HCT116 (cell line): ENCODE measurements around the gene SNX4. TPM values are rescaled to one million over a fixed set of nuclear protein-coding genes. Genes with fewer than 3 reads are reported as not detected.

ENCODE experiments used
- ATAC-seq: fragments of 200-7000 bp; cut with Tn5 transposase; 2 replicates; pipeline ENCODE4 v1.9.1; 2020; ENCODE audit warnings: mild to moderate bottlenecking, moderate library complexity
- BruUV-seq: library from RNA; stranded (reverse); fragments of 400-500 nt; replicated peaks from 2 replicates; lab custom pipeline; 2021; lab: Mats Ljungman, UMichigan
- CTCF ChIA-PET: fragments of 300-600 bp; sonication (Branson Sonifier 250); formaldehyde crosslinking; loops from one replicate; lab custom pipeline; 2021; ENCODE audit warnings: antibody characterized with exemption; lab: Charles Lee
- POLR2A ChIA-PET: fragments of 300-600, 350-600 bp; sonication (Branson Sonifier 250); formaldehyde crosslinking; loops from one replicate; lab custom pipeline; 2021; ENCODE audit warnings: antibody characterized with exemption; lab: Charles Lee
- RAD21 ChIA-PET, 2 experiments: fragments of 300-600 bp; sonication (Branson Sonifier 250); formaldehyde crosslinking; loops; one replicate each; lab custom pipeline; 2023; ENCODE audit warnings: low total read pairs in 2 of 2; ENCODE audit not compliant: uncharacterized antibody in 2 of 2, unreplicated experiment in 2 of 2, low non-redundant PET in 1 of 2; lab: Charles Lee
- DNase-seq: peaks from one replicate; pipeline ENCODE4 v3.0.0-alpha.2; 2010; ENCODE audit warnings: low read depth, low spot score
- H2AFZ ChIP-seq: fragments of 200-600 bp; shearing (Covaris generic), sonication (generic); 2 replicates; pipeline ENCODE4 v1.6.1; 2017; ENCODE audit warnings: low read depth, mixed run types, mixed read lengths, antibody characterized with exemption, low read length; ENCODE audit not compliant: poor library complexity, severe bottlenecking
- H3K27ac ChIP-seq: 2 replicates; pipeline ENCODE4 v1.5.1; 2012; ENCODE audit warnings: low read depth, low read length
- H3K27me3 ChIP-seq: fragments of 200-600 bp; sonication (generic); 2 replicates; pipeline ENCODE4 v1.6.1; 2016; ENCODE audit warnings: mixed run types, low read length, mixed read lengths; ENCODE audit not compliant: insufficient read depth
- H3K36me3 ChIP-seq, 2 experiments: fragments of 200-500 bp in 1 of 2; fragments of 200-600 bp in 1 of 2; sonication (Bioruptor generic) in 1 of 2; sonication (generic) in 1 of 2; 2 replicates each; pipeline versions ENCODE4 v1.5.1 to v1.6.1; 2014 to 2016; ENCODE audit warnings: low read length in 2 of 2, inconsistent platforms in 1 of 2, mixed read lengths in 1 of 2, mixed run types in 1 of 2; ENCODE audit not compliant: insufficient read depth in 2 of 2, control insufficient read depth in 1 of 2
- H3K4me1 ChIP-seq, 2 experiments: fragments of 200-600 bp in 1 of 2; sonication (generic) in 1 of 2; 2 replicates each; pipeline versions ENCODE4 v1.5.1 to v1.6.1; 2012 to 2017; ENCODE audit warnings: low read length in 2 of 2, inconsistent platforms in 1 of 2, mild to moderate bottlenecking in 1 of 2, mixed read lengths in 1 of 2, mixed run types in 1 of 2, moderate library complexity in 1 of 2; ENCODE audit not compliant: insufficient read depth in 2 of 2, control insufficient read depth in 1 of 2
- H3K4me2 ChIP-seq: fragments of 200-600 bp; sonication (generic); 2 replicates; pipeline ENCODE4 v1.6.1; 2017; ENCODE audit warnings: mixed run types, low read length, mixed read lengths
- H3K4me3 ChIP-seq, 2 experiments: fragments of 200-600 bp in 1 of 2; sonication (generic) in 1 of 2; replicated peaks in 1 of 2; 2 replicates each; pipeline ENCODE4 v1.5.1; 2011 to 2016; ENCODE audit warnings: low read length in 2 of 2, control low read depth in 1 of 2, low read depth in 1 of 2, mild to moderate bottlenecking in 1 of 2, mixed read lengths in 1 of 2, mixed run types in 1 of 2
- H3K79me2 ChIP-seq: fragments of 200-600 bp; sonication (generic); 2 replicates; pipeline ENCODE4 v1.6.1; 2017; ENCODE audit warnings: mild to moderate bottlenecking, mixed run types, low read length, moderate library complexity, mixed read lengths; ENCODE audit not compliant: insufficient read depth
- H3K9ac ChIP-seq: fragments of 200-600 bp; sonication (generic); 2 replicates; pipeline ENCODE4 v1.6.1; 2016; ENCODE audit warnings: low read length, mixed read lengths
- H3K9me2 ChIP-seq: fragments of 200-600 bp; sonication (generic), shearing (Covaris generic); 2 replicates; pipeline ENCODE4 v1.6.1; 2017; ENCODE audit warnings: mixed run types, mild to moderate bottlenecking, moderate library complexity; ENCODE audit not compliant: insufficient read depth
- H3K9me3 ChIP-seq, 2 experiments: fragments of 200-500 bp in 1 of 2; fragments of 200-600 bp in 1 of 2; sonication (Bioruptor generic) in 1 of 2; sonication (generic) in 1 of 2; 2 replicates each; pipeline ENCODE4 v1.6.1; 2014 to 2017; ENCODE audit warnings: low read length in 2 of 2, mixed read lengths in 2 of 2, inconsistent platforms in 1 of 2, low read depth in 1 of 2, mild to moderate bottlenecking in 1 of 2, mixed run types in 1 of 2, moderate library complexity in 1 of 2; ENCODE audit not compliant: control insufficient read depth in 1 of 2, insufficient read depth in 1 of 2
- H4K20me1 ChIP-seq: fragments of 200-600 bp; sonication (generic), shearing (Covaris generic); 2 replicates; pipeline ENCODE4 v1.6.1; 2017; ENCODE audit warnings: mixed run types, mild to moderate bottlenecking, moderate library complexity; ENCODE audit not compliant: insufficient read depth
- CBX3 ChIP-seq: IDR thresholded peaks from 2 replicates; pipeline ENCODE4 v1.6.1; 2012; ENCODE audit warnings: low read depth
- CEBPB ChIP-seq: IDR thresholded peaks from 2 replicates; pipeline ENCODE4 v1.6.1; 2012; ENCODE audit warnings: low read depth
- CTCF ChIP-seq, 3 experiments: fragments of 200-600 bp in 1 of 3; sonication (generic) in 1 of 3; IDR thresholded peaks in 2 of 3; conservative IDR thresholded peaks in 1 of 3; 2 replicates each; pipeline ENCODE4 v1.5.1; 2012 to 2017; ENCODE audit warnings: low read depth in 2 of 3, low read length in 2 of 3, antibody characterized with exemption in 1 of 3, borderline replicate concordance in 1 of 3, control low read depth in 1 of 3, mild to moderate bottlenecking in 1 of 3, mixed read lengths in 1 of 3, mixed run types in 1 of 3, moderate library complexity in 1 of 3; ENCODE audit not compliant: insufficient read depth in 1 of 3
- EZH2 ChIP-seq: fragments of 200-600 bp; sonication (generic); IDR thresholded peaks from 2 replicates; pipeline ENCODE4 v1.6.1; 2017; ENCODE audit warnings: antibody characterized with exemption, mixed run types
- EZH2phosphoT487 ChIP-seq: fragments of 200-600 bp; IDR thresholded peaks from 2 replicates; pipeline ENCODE4 v1.6.1; 2018; ENCODE audit warnings: antibody characterized with exemption, borderline replicate concordance
- FOSL1 ChIP-seq: IDR thresholded peaks from 2 replicates; pipeline ENCODE4 v1.6.1; 2012; ENCODE audit warnings: low read depth
- JUND ChIP-seq: IDR thresholded peaks from 2 replicates; pipeline ENCODE4 v1.6.1; 2012
- POLR2A ChIP-seq: IDR thresholded peaks from 2 replicates; pipeline ENCODE4 v1.7.0; 2011; ENCODE audit warnings: borderline replicate concordance; ENCODE audit not compliant: insufficient read depth, insufficient read length; ENCODE audit errors: extremely low read depth
- REST ChIP-seq: IDR thresholded peaks from 2 replicates; pipeline ENCODE4 v1.6.1; 2012; ENCODE audit warnings: low read depth
- SRF ChIP-seq: IDR thresholded peaks from 2 replicates; pipeline ENCODE4 v1.6.1; 2012; ENCODE audit warnings: low read depth
- YY1 ChIP-seq: IDR thresholded peaks from 2 replicates; pipeline ENCODE4 v1.6.1; 2011; ENCODE audit warnings: low read length, low read depth, moderate library complexity, mild to moderate bottlenecking; ENCODE audit not compliant: insufficient replicate concordance; ENCODE audit errors: extremely low read depth
- ZBTB33 ChIP-seq: IDR thresholded peaks from 2 replicates; pipeline ENCODE4 v1.6.1; 2011; ENCODE audit warnings: mild to moderate bottlenecking, low read length, moderate library complexity; ENCODE audit not compliant: insufficient replicate concordance; ENCODE audit errors: extremely low read depth
- ZFX ChIP-seq: fragments of 450-650 bp; IDR thresholded peaks from 2 replicates; pipeline ENCODE4 v1.6.1; 2017
- ZNF274 ChIP-seq: fragments of 200-500 bp; sonication (Bioruptor generic); IDR thresholded peaks from 2 replicates; pipeline ENCODE4 v1.6.1; 2014; ENCODE audit warnings: mild to moderate bottlenecking, low read depth, low read length, inconsistent platforms
- intact Hi-C: fragments of 100-400 bp; cut with micrococcal nuclease; formaldehyde crosslinking; loops from 2 replicates; pipeline ENCODE4 v1.10.0; 2022
- total RNA-seq: library from RNA; stranded (reverse); gene quantifications from one replicate; pipeline ENCODE4 v1.2.1, GENCODE V29; 2021; ENCODE audit not compliant: unreplicated experiment

Gene SNX4
- total RNA-seq, 1 experiment from 2014 or later = 21.1 TPM

GRCh38 chr3:125433611-125434041 is 86.4 kb downstream of the SNX4 start (continued):
- TF ChIP-seq ZBTB33 (no peak), ZNF274 (no peak)

- no peaks in the 10 kb centered on the region for H4K20me1 ChIP-seq
- intact Hi-C loops = no loop called here
- H3K4me3 ChIP-seq = no peak overlapping the region
- ChIA-PET RAD21 (interaction anchor here in 1 of 2 experiments (0.6 kb wide), 1 partner anchor 221 kb away, joined by 3 read pairs; no protein-coding TSS in a partner anchor), CTCF (no interaction called here), POLR2A (no interaction called here)
- H3K4me1 ChIP-seq = no peaks in the 10 kb centered on the region
- no peaks in the 10 kb centered on the region for H3K79me2 ChIP-seq
- no peak overlapping the region for H3K4me2 ChIP-seq
- DNase-seq (no peak), ATAC-seq (no peak)
- BruUV-seq = no TSS peak
- no peak overlapping the region for H2AFZ ChIP-seq
- H3K27ac ChIP-seq = no peak overlapping the region
- no peaks in the 10 kb centered on the region for H3K9me2 ChIP-seq
- no peaks in the 10 kb centered on the region for H3K27me3 ChIP-seq
- H3K36me3 ChIP-seq = no peaks in the 10 kb centered on the region
- TF ChIP-seq JUND (no peak), CBX3 (no peak), EZH2phosphoT487 (no peak), YY1 (no peak), REST (no peak), POLR2A (no peak), CEBPB (no peak), EZH2 (no peak), ZFX (no peak), CTCF (IDR thresholded peaks at IDR 0.05 in 2 of 3, conservative IDR thresholded peaks at IDR 0.05 in 1 of 3; ENCODE audit: borderline replicate concordance in 1 of 3, insufficient read depth in 1 of 3, low read depth in 2 of 3, low read length in 2 of 3) (no peak), FOSL1 (no peak), SRF (no peak)
- H3K9ac ChIP-seq = no peak overlapping the region
- H3K9me3 ChIP-seq = no peaks in the 10 kb centered on the region
These were observed 86.9 kb downstream of the SNX4 start for GRCh38 chr3:125433091-125433534.
